IMR-90 (cell line): ENCODE results near the gene CCL11. TPM values are rescaled to one million over a fixed set of nuclear protein-coding genes. Genes with fewer than 3 reads are reported as not detected.
A peak's percentile ranks its signal among the peaks of the same experiment; 100 is the strongest.

Experiments used
- ATAC-seq: fragments of 200-7000 bp; cut with Tn5 transposase; 2 replicates; pipeline ENCODE4 v1.9.1; 2020; ENCODE audit warnings: low read depth, mild to moderate bottlenecking, moderate library complexity
- BruUV-seq: library from RNA; stranded (reverse); fragments of 400-500 nt; replicated peaks from 2 replicates; lab custom pipeline; 2021; lab: Mats Ljungman, UMichigan
- CTCF ChIA-PET: fragments of 300-600 bp; formaldehyde crosslinking; extraction: SDS; loops from one replicate; lab custom pipeline; 2021; ENCODE audit warnings: antibody characterized with exemption; lab: Yijun Ruan, JAX
- POLR2A ChIA-PET: fragments of 300-600 bp; sonication (Branson Sonifier 250); formaldehyde crosslinking; loops from one replicate; lab custom pipeline; 2022; ENCODE audit warnings: antibody characterized with exemption; ENCODE audit not compliant: unreplicated experiment; lab: Charles Lee
- DNase-seq: peaks from one replicate; pipeline ENCODE4 v3.0.0; 2013
- H2AFZ ChIP-seq: replicated peaks from 2 replicates; pipeline ENCODE3; 2013; ENCODE audit warnings: low read length, mild to moderate bottlenecking; ENCODE audit not compliant: poor library complexity
- H2AK5ac ChIP-seq: 2 replicates; pipeline ENCODE4 v1.6.1; 2013; ENCODE audit warnings: low read depth, low read length, inconsistent platforms
- H2AK9ac ChIP-seq: replicated peaks from 2 replicates; pipeline ENCODE3; 2013; ENCODE audit warnings: mild to moderate bottlenecking, low read depth, low read length, moderate library complexity; ENCODE audit not compliant: poor library complexity
- H2BK120ac ChIP-seq: 2 replicates; pipeline ENCODE4 v1.6.1; 2013; ENCODE audit warnings: low read depth, low read length, inconsistent platforms
- H2BK15ac ChIP-seq: 3 replicates; pipeline ENCODE4 v1.6.1; 2013; ENCODE audit warnings: low read depth, low read length, inconsistent platforms
- H2BK20ac ChIP-seq: 2 replicates; pipeline ENCODE4 v1.6.1; 2013; ENCODE audit warnings: low read depth, mild to moderate bottlenecking, inconsistent platforms, low read length, moderate library complexity
- H2BK5ac ChIP-seq: 2 replicates; pipeline ENCODE4 v1.6.1; 2013; ENCODE audit warnings: mild to moderate bottlenecking, low read depth, low read length, inconsistent platforms; ENCODE audit not compliant: poor library complexity, severe bottlenecking
- H3K14ac ChIP-seq: replicated peaks from 2 replicates; pipeline ENCODE4 v1.6.1; 2013; ENCODE audit warnings: low read depth, low read length, inconsistent platforms
- H3K18ac ChIP-seq: 2 replicates; pipeline ENCODE4 v1.6.1; 2013; ENCODE audit warnings: low read depth, low read length, control low read depth
- H3K23ac ChIP-seq: 2 replicates; pipeline ENCODE4 v1.6.1; 2013; ENCODE audit warnings: low read depth, low read length, inconsistent platforms
- H3K27ac ChIP-seq: 2 replicates; pipeline ENCODE4 v1.5.1; 2013; ENCODE audit warnings: mild to moderate bottlenecking, control low read depth, low read length; ENCODE audit not compliant: insufficient read depth
- H3K27me3 ChIP-seq: 2 replicates; pipeline ENCODE4 v1.6.1; 2013; ENCODE audit warnings: low read length; ENCODE audit not compliant: control insufficient read depth, insufficient read depth
- H3K36me3 ChIP-seq: 2 replicates; pipeline ENCODE4 v1.6.1; 2013; ENCODE audit warnings: low read length, mixed read lengths; ENCODE audit not compliant: control insufficient read depth, insufficient read depth
- H3K4ac ChIP-seq: 2 replicates; pipeline ENCODE4 v1.6.1; 2013; ENCODE audit warnings: low read depth, low read length, inconsistent platforms
- H3K4me1 ChIP-seq: 2 replicates; pipeline ENCODE4 v1.6.1; 2013; ENCODE audit warnings: low read length, mixed read lengths; ENCODE audit not compliant: control insufficient read depth, insufficient read depth
- H3K4me2 ChIP-seq: 2 replicates; pipeline ENCODE4 v1.6.1; 2013; ENCODE audit warnings: low read depth, mild to moderate bottlenecking, control low read depth, low read length, moderate library complexity
- H3K4me3 ChIP-seq: 2 replicates; pipeline ENCODE4 v1.5.1; 2013; ENCODE audit warnings: low read depth, mild to moderate bottlenecking, control low read depth, low read length, moderate library complexity; ENCODE audit not compliant: insufficient read depth
- H3K56ac ChIP-seq: 2 replicates; pipeline ENCODE4 v1.6.1; 2013; ENCODE audit warnings: low read length, inconsistent platforms; ENCODE audit not compliant: insufficient read depth; ENCODE audit errors: extremely low read depth
- H3K79me1 ChIP-seq, 2 experiments: 2 replicates each; pipeline ENCODE4 v1.6.1; 2013; ENCODE audit warnings: low read length in 2 of 2, inconsistent platforms in 1 of 2, low read depth in 1 of 2
- H3K9ac ChIP-seq: 2 replicates; pipeline ENCODE4 v1.6.1; 2013; ENCODE audit warnings: low read depth, low read length, control low read depth
- H3K9me1 ChIP-seq: 2 replicates; pipeline ENCODE4 v1.6.1; 2013; ENCODE audit warnings: low read length, inconsistent platforms; ENCODE audit not compliant: insufficient read depth
- H3K9me3 ChIP-seq: 2 replicates; pipeline ENCODE4 v1.6.1; 2013; ENCODE audit warnings: low read length; ENCODE audit not compliant: control insufficient read depth, insufficient read depth
- H4K20me1 ChIP-seq: 2 replicates; pipeline ENCODE4 v1.6.1; 2013; ENCODE audit warnings: low read length, inconsistent platforms; ENCODE audit not compliant: insufficient read depth
- H4K5ac ChIP-seq: 2 replicates; pipeline ENCODE4 v1.6.1; 2013; ENCODE audit warnings: mild to moderate bottlenecking, low read depth, low read length, control low read depth
- H4K8ac ChIP-seq, 2 experiments: 2 replicates each; pipeline ENCODE4 v1.6.1; 2013; ENCODE audit warnings: low read depth in 2 of 2, low read length in 2 of 2, control low read depth in 1 of 2, inconsistent platforms in 1 of 2
- H4K91ac ChIP-seq: 2 replicates; pipeline ENCODE4 v1.6.1; 2013; ENCODE audit warnings: low read depth, low read length, inconsistent platforms; ENCODE audit not compliant: insufficient read depth
- CEBPB ChIP-seq: IDR thresholded peaks from 2 replicates; pipeline ENCODE4 v1.6.1; 2012; ENCODE audit warnings: low read depth, low read length, improper control_type of control experiment
- CTCF ChIP-seq: conservative IDR thresholded peaks from 2 replicates; pipeline ENCODE4 v1.5.1; 2012; ENCODE audit warnings: mild to moderate bottlenecking, low read depth, low read length, improper control_type of control experiment
- FOS ChIP-seq: fragments of 150-350 bp; IDR thresholded peaks from 2 replicates; pipeline ENCODE4 v1.6.1; 2016; ENCODE audit warnings: low read depth, low read length
- MAFK ChIP-seq: IDR thresholded peaks from 2 replicates; pipeline ENCODE4 v1.6.1; 2012; ENCODE audit warnings: low read depth, low read length, improper control_type of control experiment
- SMC3 ChIP-seq: fragments of 150-350 bp; IDR thresholded peaks from 2 replicates; pipeline ENCODE4 v1.6.1; 2016; ENCODE audit warnings: low read depth, mild to moderate bottlenecking, antibody characterized with exemption, low read length, moderate library complexity
- USF2 ChIP-seq: fragments of 150-350 bp; IDR thresholded peaks from 2 replicates; pipeline ENCODE4 v1.6.1; 2017; ENCODE audit warnings: mild to moderate bottlenecking, antibody characterized with exemption, low read length, low read depth
- WGBS, 2 experiments: methylation state at CpG; one replicate each; pipeline versions ENCODE4 v1.1.5 to v1.1.7; 2013; ENCODE audit warnings: missing lambda C conversion rate in 2 of 2; ENCODE audit not compliant: insufficient read length in 1 of 2; ENCODE audit errors: extremely low coverage in 2 of 2; 5-methylcytosine and 5-hydroxymethylcytosine counted together
- dilution Hi-C: fragments of 300-500 bp; cut with HindIII; formaldehyde crosslinking; loops from one replicate; pipeline ENCODE4 v1.14.3; 2018; ENCODE audit warnings: low sequenced_read_pairs; ENCODE audit not compliant: unreplicated experiment
- in situ Hi-C: fragments of 300-500 bp; cut with MboI; formaldehyde crosslinking; loops from 3 replicates; pipeline ENCODE4 v1.14.3; 2019; ENCODE audit warnings: low sequenced_read_pairs, inconsistent platforms, mixed read lengths
- intact Hi-C: fragments of 100-400 bp; cut with micrococcal nuclease; formaldehyde crosslinking; loops from 2 replicates; pipeline ENCODE4 v1.10.0; 2022
- polyA plus RNA-seq, 3 experiments: library from polyadenylated mRNA; depleted of rRNA; stranded (reverse); fragments of >200 nt; gene quantifications; 2 replicates each; pipeline ENCODE4 v1.2.3, GENCODE V29; 2012; ENCODE audit warnings: low replicate concordance in 1 of 3
- total RNA-seq: library from RNA; depleted of rRNA; stranded (reverse); fragments of >200 nt; gene quantifications from 2 replicates; pipeline ENCODE4 v1.2.3, GENCODE V29; 2012

CCL11 gene
- total and polyA plus RNA-seq, 2 of the 4 experiments (the other 2 are of a cell fraction) = not detected

DNA sequence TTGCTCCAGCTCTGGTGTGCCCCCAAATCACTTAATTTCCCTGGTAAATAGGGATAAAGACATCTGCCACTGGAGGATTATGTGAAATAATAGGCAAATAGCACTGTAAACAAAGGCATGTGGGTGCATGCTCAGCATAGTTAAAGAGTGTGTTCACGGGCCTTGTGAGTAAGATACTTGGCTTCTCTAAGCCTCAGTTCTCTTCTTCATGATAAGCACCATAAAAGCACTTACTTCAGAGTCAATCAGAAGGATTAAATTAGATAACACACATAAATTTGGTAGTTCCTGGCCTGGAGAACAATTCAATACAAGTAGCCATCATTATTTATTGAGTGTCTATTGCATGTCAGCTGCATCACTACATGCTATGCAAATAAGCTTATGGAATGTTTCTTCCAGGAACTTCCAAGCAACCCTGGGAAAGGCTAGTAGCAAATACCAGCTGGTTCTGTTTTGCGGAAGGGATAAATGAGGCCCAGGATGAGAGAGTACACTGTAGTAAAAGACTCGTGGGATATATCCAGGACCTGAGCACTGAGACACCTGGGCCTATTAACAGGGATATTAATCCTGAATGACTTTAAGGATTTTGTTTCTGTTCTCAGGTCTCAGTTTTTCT, 14.5 kb downstream of the CCL11 start:
- no peak overlapping the region for H2AFZ ChIP-seq
- no peaks in the 10 kb centered on the region for H3K79me1 ChIP-seq
- no TSS peak for BruUV-seq
- H3K9me1 ChIP-seq = peaks cover 14% of the 10 kb centered on the region
- peak overlapping the region; percentile 65; the same call in 1 of the 2 replicates for H3K18ac ChIP-seq
- no peak overlapping the region for H2AK9ac ChIP-seq
- H4K8ac ChIP-seq = peak overlapping the region in 1 of 2 experiments; percentile 77
- DNase-seq (peak; percentile 84), ATAC-seq (peak; percentile 79)
- H2BK120ac ChIP-seq = peak overlapping the region; percentile 89
- POLR2A ChIA-PET = no interaction called here
- CTCF ChIA-PET = interaction anchor here (1.0 to 2.4 kb wide), 5 partner anchors 24 to 99 kb away, joined by 3 to 9 read pairs (median 4); no protein-coding TSS in a partner anchor
- no peak overlapping the region for H2AK5ac ChIP-seq
- no peak overlapping the region for H3K9ac ChIP-seq
- H3K27me3 ChIP-seq = no peaks in the 10 kb centered on the region
- H2BK15ac ChIP-seq = no peak overlapping the region; the same call in 2 of the 3 replicates
- no peaks in the 10 kb centered on the region for H3K36me3 ChIP-seq
- H3K4me2 ChIP-seq = peak overlapping the region; percentile 49; the same call in 1 of the 2 replicates
- no peak overlapping the region for H3K4me3 ChIP-seq
- H4K91ac ChIP-seq = peak overlapping the region; percentile 45; the same call in 1 of the 2 replicates
- peaks cover 21% of the 10 kb centered on the region for H3K4me1 ChIP-seq
- 92% methylated on average over 2 of the region's 3 CpGs; no CpG with 5 or more reads in 1 of the 2 experiments for WGBS, 2 experiments
- peak overlapping the region; percentile 67 for H2BK20ac ChIP-seq
- peak overlapping the region; percentile 96 for H2BK5ac ChIP-seq
- peak overlapping the region; percentile 68 for H3K4ac ChIP-seq
- dilution Hi-C loops (no loop called here), intact Hi-C loops (loop anchor here (1.0 kb wide), 1 partner anchor 45 kb away; the partner anchor contains the start of gene CCL2), in situ Hi-C loops (no loop called here)
- peak overlapping the region; percentile 22; the same call in 1 of the 2 replicates for H4K5ac ChIP-seq
- peak overlapping the region; percentile 65; the same call in 1 of the 2 replicates for H3K27ac ChIP-seq
- no peaks in the 10 kb centered on the region for H3K9me3 ChIP-seq
- TF ChIP-seq FOS (peak; percentile 10; the same call in 1 of the 2 replicates), CEBPB (peak; percentile 6; the same call in 1 of the 2 replicates), SMC3 (no peak), USF2 (peak; percentile 8; the same call in 1 of the 2 replicates), MAFK (peak; percentile 57; the same call in 1 of the 2 replicates), CTCF (no peak)
- H3K14ac ChIP-seq = peak overlapping the region; percentile 30; the same call in 1 of the 2 replicates
- no peaks in the 10 kb centered on the region for H4K20me1 ChIP-seq
- H3K56ac ChIP-seq = peak overlapping the region; percentile 59
- no peak overlapping the region; the same call in 1 of the 2 replicates for H3K23ac ChIP-seq
